ENCODE measurements around the gene FBXL4.

- TF ChIP-seq CTCF (IDR thresholded peaks at IDR 0.05) (no peak), POLR2A (IDR thresholded peaks at IDR 0.05) (no peak)
Observed at GRCh38 chr6:98944598-98945081, 3.1 kb downstream of the FBXL4 start.

Data from tibial nerve (tissue), 3 donors.